ENCODE results near the gene TPX2.

The TPX2 gene

GRCh38 chr20:31707994-31708735 is 30.9 kb upstream of the TPX2 start:
- no peak overlapping the region for H3K4me3 ChIP-seq (ENCODE audit: low read length)
- no peak overlapping the region for H3K9ac ChIP-seq (ENCODE audit: low read length)
- peaks cover 16% of the 10 kb centered on the region for H3K36me3 ChIP-seq (ENCODE audit: control insufficient read depth, low read depth, low read length)
- H3K9me3 ChIP-seq (ENCODE audit: control insufficient read depth, low read depth, low read length): no peaks in the 10 kb centered on the region
- peaks cover 33% of the 10 kb centered on the region for H3K4me1 ChIP-seq (ENCODE audit: control insufficient read depth, low read depth, low read length)
- H3K27me3 ChIP-seq (ENCODE audit: control insufficient read depth, insufficient read depth, low read length): no peaks in the 10 kb centered on the region
- H3K27ac ChIP-seq (ENCODE audit: low read length): no peak overlapping the region

DNA sequence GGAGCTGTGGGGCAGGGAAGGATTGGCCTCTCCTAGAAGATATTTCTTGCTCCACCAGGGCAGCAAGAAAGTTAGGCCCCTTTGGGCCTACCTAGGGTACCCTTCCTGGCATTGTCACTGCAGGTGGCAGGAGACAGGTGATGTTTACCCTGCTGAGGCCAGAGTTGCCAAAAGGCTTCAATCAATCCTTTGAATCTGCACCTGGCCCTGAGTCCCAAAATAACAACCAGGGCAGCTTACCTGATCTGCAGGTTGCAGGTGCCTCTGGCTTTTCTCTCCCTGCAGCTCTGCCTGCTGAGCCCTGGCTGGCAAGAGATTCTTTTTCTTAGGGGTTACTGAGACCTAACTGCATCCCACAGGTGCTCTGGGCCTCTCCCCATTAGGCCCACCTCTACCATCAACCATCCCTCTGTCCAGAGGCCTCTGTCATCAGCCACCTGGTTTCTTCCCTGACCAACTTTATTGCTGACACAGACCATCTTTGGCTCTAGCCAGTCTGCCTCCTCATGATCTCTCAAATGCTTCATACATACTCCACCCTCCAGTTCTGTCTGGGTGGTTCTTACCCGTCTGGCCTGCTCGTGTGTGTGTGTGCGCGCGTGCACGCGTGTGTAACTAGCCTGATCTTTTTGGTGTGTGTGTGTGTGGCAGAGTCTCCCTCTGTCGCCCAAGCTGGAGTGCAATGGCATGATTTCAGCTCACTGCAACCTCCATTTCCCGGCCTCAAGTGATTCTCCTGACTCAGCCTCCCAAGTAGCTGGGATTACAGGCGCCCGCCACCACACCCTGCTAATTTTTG is 30.2 kb upstream of the TPX2 start:
- H3K4me1 ChIP-seq (ENCODE audit: control insufficient read depth, low read depth, low read length): peaks cover 41% of the 10 kb centered on the region

DNA sequence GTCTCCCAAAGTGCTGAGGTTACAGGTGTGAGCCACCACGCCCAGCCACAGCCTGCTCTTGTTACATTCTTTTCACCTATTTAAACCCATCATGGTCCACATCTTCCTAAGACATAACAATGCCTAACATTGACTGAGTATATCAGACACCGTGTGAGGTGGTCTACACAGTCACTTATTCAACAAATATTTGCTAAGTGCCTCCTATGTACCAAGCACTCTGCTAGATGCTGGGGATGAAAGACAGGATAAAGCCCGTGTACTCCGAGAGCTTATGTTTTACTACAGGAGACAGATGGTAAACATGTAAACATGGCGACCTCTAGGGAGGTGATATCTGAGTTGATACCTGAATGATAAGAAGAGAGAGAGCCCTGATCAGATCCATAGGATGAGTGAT is 29.2 kb upstream of the TPX2 start:
- peaks cover 39% of the 10 kb centered on the region for H3K4me1 ChIP-seq (ENCODE audit: control insufficient read depth, low read depth, low read length)
- no peak overlapping the region for H3K27ac ChIP-seq (ENCODE audit: low read length)
- H3K36me3 ChIP-seq (ENCODE audit: control insufficient read depth, low read depth, low read length): peaks cover 27% of the 10 kb centered on the region
- no peak overlapping the region for H3K4me3 ChIP-seq (ENCODE audit: low read length)
- no peaks in the 10 kb centered on the region for H3K9me3 ChIP-seq (ENCODE audit: control insufficient read depth, low read depth, low read length)
- H3K27me3 ChIP-seq (ENCODE audit: control insufficient read depth, insufficient read depth, low read length): no peaks in the 10 kb centered on the region
- no peak overlapping the region for H3K9ac ChIP-seq (ENCODE audit: low read length)

More for the DNA sequence above, 30.2 kb upstream of the TPX2 start:
- Histone ChIP-seq H3K36me3 (ENCODE audit: control insufficient read depth, low read depth, low read length) (peaks cover 20% of the 10 kb centered on the region), H3K4me3 (ENCODE audit: low read length) (no peak overlapping the region), H3K9me3 (ENCODE audit: control insufficient read depth, low read depth, low read length) (no peaks in the 10 kb centered on the region), H3K27me3 (ENCODE audit: control insufficient read depth, insufficient read depth, low read length) (no peaks in the 10 kb centered on the region), H3K27ac (ENCODE audit: low read length) (no peak overlapping the region), H3K9ac (ENCODE audit: low read length) (no peak overlapping the region)

DNA sequence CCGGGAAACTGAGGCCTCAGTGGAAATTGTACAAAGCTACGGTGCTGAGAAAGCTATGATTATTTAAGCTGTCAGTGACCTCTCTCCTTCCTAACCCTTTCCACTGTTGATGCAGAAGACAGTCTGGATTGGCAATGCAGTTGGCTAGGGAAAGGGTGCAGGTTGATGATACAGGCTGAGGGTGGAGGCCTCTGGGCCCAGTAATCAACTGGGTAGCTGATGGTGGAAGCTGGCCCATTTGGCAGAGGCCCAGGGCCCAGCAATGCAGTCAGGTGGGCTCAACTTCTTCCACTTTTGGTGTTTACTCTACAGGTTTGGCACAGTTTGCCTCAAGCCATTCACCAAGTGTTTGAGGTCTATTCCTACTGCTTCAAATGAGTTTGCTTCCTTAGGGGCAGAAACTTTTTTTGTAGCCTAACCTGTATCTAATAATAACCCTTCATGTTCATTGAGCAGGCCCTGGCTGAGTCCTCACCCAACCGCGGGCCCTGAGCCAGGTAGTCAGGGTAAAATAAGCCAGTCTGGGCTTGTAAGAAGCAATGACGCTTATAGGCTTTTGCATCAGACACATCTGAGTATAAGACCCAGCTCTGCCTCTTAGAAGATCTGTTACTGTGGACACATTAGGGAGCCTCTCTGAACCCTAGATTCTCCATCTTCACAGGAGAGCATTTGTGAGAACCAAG is 28.5 kb upstream of the TPX2 start:
- Histone ChIP-seq H3K27me3 (ENCODE audit: control insufficient read depth, insufficient read depth, low read length) (no peaks in the 10 kb centered on the region), H3K36me3 (ENCODE audit: control insufficient read depth, low read depth, low read length) (peaks cover 23% of the 10 kb centered on the region), H3K9ac (ENCODE audit: low read length) (no peak overlapping the region), H3K4me3 (ENCODE audit: low read length) (no peak overlapping the region), H3K9me3 (ENCODE audit: control insufficient read depth, low read depth, low read length) (no peaks in the 10 kb centered on the region), H3K4me1 (ENCODE audit: control insufficient read depth, low read depth, low read length) (peaks cover 39% of the 10 kb centered on the region), H3K27ac (ENCODE audit: low read length) (no peak overlapping the region)

DNA sequence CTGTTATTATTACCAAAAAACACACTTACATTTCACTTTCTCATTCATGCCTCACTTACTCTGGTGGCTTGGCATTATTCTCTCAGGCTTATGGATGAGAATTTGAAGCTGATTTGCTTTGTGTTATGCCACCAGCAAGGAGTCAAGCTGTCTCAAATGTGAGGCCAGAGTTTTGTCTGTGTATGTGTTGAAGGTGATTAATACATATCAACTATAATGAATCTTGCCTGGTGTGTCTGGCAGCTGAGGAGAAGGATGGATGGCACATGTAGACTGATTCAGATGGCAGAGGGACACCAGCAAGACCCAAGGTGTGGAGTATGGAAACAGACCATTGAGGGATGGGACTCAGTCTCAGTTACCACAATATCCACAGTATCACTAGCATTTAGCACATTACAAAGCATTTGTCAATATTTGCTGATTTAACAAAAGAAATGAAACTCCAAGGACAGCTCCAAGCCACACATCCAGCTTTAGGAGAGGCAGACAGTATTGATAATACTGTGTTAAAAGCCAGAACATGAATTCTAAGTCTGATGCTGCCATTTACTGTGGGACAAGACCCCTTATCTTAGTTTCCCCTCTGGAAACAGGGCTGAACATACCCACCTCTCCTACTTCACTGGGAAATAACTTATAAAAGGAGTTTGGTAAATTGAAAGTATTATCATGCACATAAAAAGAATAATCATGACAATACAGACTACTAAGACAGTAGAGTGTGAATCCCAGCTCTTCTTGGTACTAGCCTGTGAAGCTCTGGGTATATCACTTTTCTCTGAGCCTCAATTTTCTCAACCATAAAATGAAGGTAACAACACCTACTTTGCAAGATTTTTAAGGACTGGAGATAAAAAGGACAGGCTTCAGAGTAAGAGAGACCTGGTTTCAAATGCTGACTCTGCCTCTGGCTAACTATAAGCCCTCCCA is 27.6 kb upstream of the TPX2 start:
- H3K9ac ChIP-seq (ENCODE audit: low read length): no peak overlapping the region
- no peak overlapping the region for H3K27ac ChIP-seq (ENCODE audit: low read length)
- peaks cover 18% of the 10 kb centered on the region for H3K36me3 ChIP-seq (ENCODE audit: control insufficient read depth, low read depth, low read length)
- no peaks in the 10 kb centered on the region for H3K27me3 ChIP-seq (ENCODE audit: control insufficient read depth, insufficient read depth, low read length)
- no peak overlapping the region for H3K4me3 ChIP-seq (ENCODE audit: low read length)
- H3K9me3 ChIP-seq (ENCODE audit: control insufficient read depth, low read depth, low read length): no peaks in the 10 kb centered on the region
- H3K4me1 ChIP-seq (ENCODE audit: control insufficient read depth, low read depth, low read length): peaks cover 39% of the 10 kb centered on the region

GRCh38 chr20:31712112-31712553 is 27.0 kb upstream of the TPX2 start:
- H3K27me3 ChIP-seq (ENCODE audit: control insufficient read depth, insufficient read depth, low read length): no peaks in the 10 kb centered on the region
- H3K9ac ChIP-seq (ENCODE audit: low read length): peak overlapping the region; percentile 20
- H3K4me1 ChIP-seq (ENCODE audit: control insufficient read depth, low read depth, low read length): peaks cover 45% of the 10 kb centered on the region
- peaks cover 18% of the 10 kb centered on the region for H3K36me3 ChIP-seq (ENCODE audit: control insufficient read depth, low read depth, low read length)
- peak overlapping the region; percentile 45 for H3K4me3 ChIP-seq (ENCODE audit: low read length)
- H3K9me3 ChIP-seq (ENCODE audit: control insufficient read depth, low read depth, low read length): no peaks in the 10 kb centered on the region
- peak overlapping the region; percentile 34 for H3K27ac ChIP-seq (ENCODE audit: low read length)

GRCh38 chr20:31712564-31713311 is 26.4 kb upstream of the TPX2 start:
- peak overlapping the region; percentile 45 for H3K4me3 ChIP-seq (ENCODE audit: low read length)
- H3K9ac ChIP-seq (ENCODE audit: low read length): peak overlapping the region; percentile 20
- peak overlapping the region; percentile 41 for H3K27ac ChIP-seq (ENCODE audit: low read length)
- H3K4me1 ChIP-seq (ENCODE audit: control insufficient read depth, low read depth, low read length): peaks cover 45% of the 10 kb centered on the region
- H3K9me3 ChIP-seq (ENCODE audit: control insufficient read depth, low read depth, low read length): no peaks in the 10 kb centered on the region
- no peaks in the 10 kb centered on the region for H3K27me3 ChIP-seq (ENCODE audit: control insufficient read depth, insufficient read depth, low read length)
- peaks cover 17% of the 10 kb centered on the region for H3K36me3 ChIP-seq (ENCODE audit: control insufficient read depth, low read depth, low read length)

DNA sequence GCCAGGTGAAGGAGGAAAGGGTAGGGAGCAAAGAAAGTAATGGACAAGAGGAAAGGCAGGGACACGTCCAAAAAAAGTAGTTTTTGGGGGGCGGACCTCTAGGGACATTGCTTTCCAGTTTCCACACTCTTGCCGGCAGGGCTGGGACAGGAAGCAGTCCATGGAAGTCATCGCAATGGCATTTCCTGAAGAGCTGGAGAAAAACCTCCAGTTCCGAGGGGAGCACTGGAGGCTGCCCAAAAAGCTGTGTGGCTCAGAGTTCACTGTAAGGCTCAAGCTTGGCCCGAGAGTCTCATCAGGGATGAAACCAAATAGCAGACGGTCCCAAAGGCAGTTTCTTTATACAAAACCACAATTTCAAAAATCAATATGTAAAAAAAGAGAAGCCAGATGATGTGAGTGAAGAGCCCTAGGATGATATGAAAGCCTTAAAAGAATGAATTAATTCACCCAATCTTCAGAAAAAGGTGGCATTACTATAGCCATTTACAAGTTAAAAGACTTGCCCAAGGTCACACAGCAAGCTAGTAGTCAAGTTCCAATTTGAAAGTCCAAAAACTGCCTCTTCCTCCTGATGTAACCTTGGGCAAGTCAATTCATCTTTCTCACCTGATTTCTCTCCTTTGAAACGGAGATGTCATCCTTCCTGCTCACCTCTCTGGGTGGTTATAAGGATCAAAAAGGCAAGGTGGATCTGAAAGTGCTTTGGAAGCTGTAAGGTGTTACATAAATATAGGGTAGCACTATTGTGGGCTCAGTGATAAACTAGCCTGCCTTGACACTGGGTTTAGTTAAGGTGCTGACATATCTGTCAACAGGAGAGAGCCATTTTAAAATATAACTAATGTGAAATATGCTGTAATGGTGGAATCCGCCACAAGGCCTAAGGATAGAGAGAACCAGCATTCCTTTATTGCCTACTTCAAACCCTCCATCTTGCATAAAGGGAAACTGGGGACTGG is 25.5 kb upstream of the TPX2 start:
- H3K4me3 ChIP-seq (ENCODE audit: low read length): peak overlapping the region; percentile 45
- H3K9ac ChIP-seq (ENCODE audit: low read length): peak overlapping the region; percentile 20
- peaks cover 38% of the 10 kb centered on the region for H3K4me1 ChIP-seq (ENCODE audit: control insufficient read depth, low read depth, low read length)
- peak overlapping the region; percentile 41 for H3K27ac ChIP-seq (ENCODE audit: low read length)
- no peaks in the 10 kb centered on the region for H3K27me3 ChIP-seq (ENCODE audit: control insufficient read depth, insufficient read depth, low read length)
- H3K9me3 ChIP-seq (ENCODE audit: control insufficient read depth, low read depth, low read length): no peaks in the 10 kb centered on the region
- H3K36me3 ChIP-seq (ENCODE audit: control insufficient read depth, low read depth, low read length): peaks cover 18% of the 10 kb centered on the region

DNA sequence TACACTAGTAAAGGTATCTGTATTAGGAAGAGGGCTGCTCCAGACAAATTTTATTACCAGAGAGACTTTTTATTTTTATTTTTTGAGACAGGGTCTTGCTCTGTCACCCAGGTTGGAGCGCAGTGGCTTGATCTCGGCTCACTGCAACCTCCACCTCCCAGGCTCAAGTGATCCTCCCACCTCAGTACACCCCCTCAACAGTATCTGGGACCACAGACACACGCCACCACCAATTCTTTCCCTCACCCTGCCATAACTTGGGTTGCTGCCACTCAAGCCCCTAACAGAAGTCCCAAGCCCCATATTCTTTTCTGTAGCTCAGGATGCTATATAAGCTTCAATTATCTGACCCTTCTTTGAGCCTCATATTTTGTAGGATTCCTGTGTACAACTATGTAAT is 23.3 kb upstream of the TPX2 start:
- no peak overlapping the region for H3K4me3 ChIP-seq (ENCODE audit: low read length)
- peaks cover 36% of the 10 kb centered on the region for H3K36me3 ChIP-seq (ENCODE audit: control insufficient read depth, low read depth, low read length)
- H3K27me3 ChIP-seq (ENCODE audit: control insufficient read depth, insufficient read depth, low read length): no peaks in the 10 kb centered on the region
- H3K9me3 ChIP-seq (ENCODE audit: control insufficient read depth, low read depth, low read length): no peaks in the 10 kb centered on the region
- peaks cover 54% of the 10 kb centered on the region for H3K4me1 ChIP-seq (ENCODE audit: control insufficient read depth, low read depth, low read length)
- H3K9ac ChIP-seq (ENCODE audit: low read length): no peak overlapping the region
- H3K27ac ChIP-seq (ENCODE audit: low read length): no peak overlapping the region
